Fibroblast of lung (primary cell): ENCODE results near the gene ITSN1. TPM values are rescaled to one million over a fixed set of nuclear protein-coding genes. Genes with fewer than 3 reads are reported as not detected.

ENCODE experiments used
- DNase-seq, 2 donors: peaks; one replicate each; pipeline versions ENCODE4 v3.0.0 to v3.0.0-alpha.2; 2010; ENCODE audit warnings: low read depth in 2 of 2
- H2AFZ ChIP-seq: 2 replicates; pipeline ENCODE4 v1.5.1; 2012; ENCODE audit warnings: low read length, control low read depth, inconsistent platforms
- H3K27ac ChIP-seq: 2 replicates; pipeline ENCODE4 v1.5.1; 2011; ENCODE audit warnings: low read length, control low read depth; ENCODE audit not compliant: insufficient read depth
- H3K27me3 ChIP-seq: 2 replicates; pipeline ENCODE4 v1.5.1; 2011; ENCODE audit warnings: mild to moderate bottlenecking, low read length; ENCODE audit not compliant: control insufficient read depth, insufficient read depth
- H3K36me3 ChIP-seq: 2 replicates; pipeline ENCODE4 v1.5.1; 2011; ENCODE audit warnings: low read length; ENCODE audit not compliant: control insufficient read depth, insufficient read depth
- H3K4me1 ChIP-seq: 2 replicates; pipeline ENCODE4 v1.5.1; 2011; ENCODE audit warnings: low read length; ENCODE audit not compliant: control insufficient read depth, insufficient read depth; ENCODE audit errors: extremely low read depth
- H3K4me2 ChIP-seq: 2 replicates; pipeline ENCODE4 v1.5.1; 2011; ENCODE audit warnings: low read length, control low read depth; ENCODE audit not compliant: insufficient read depth; ENCODE audit errors: extremely low read depth
- H3K4me3 ChIP-seq, 4 experiments: fragments of 200-600 bp in 1 of 4; sonication (generic) in 1 of 4; replicated peaks in 1 of 4; 2 replicates each; pipeline ENCODE4 v1.5.1; 2011 to 2016; ENCODE audit warnings: low read length in 4 of 4, low read depth in 3 of 4, mild to moderate bottlenecking in 3 of 4, control low read depth in 2 of 4, inconsistent platforms in 1 of 4, mixed read lengths in 1 of 4; ENCODE audit not compliant: insufficient read depth in 1 of 4; ENCODE audit errors: control extremely low read depth in 1 of 4
- H3K79me2 ChIP-seq: 2 replicates; pipeline ENCODE4 v1.5.1; 2012; ENCODE audit warnings: mild to moderate bottlenecking, low read length, inconsistent platforms; ENCODE audit not compliant: control insufficient read depth, insufficient read depth
- H3K9ac ChIP-seq: 2 replicates; pipeline ENCODE4 v1.5.1; 2011; ENCODE audit warnings: mild to moderate bottlenecking, low read length, control low read depth; ENCODE audit not compliant: insufficient read depth
- H3K9me3 ChIP-seq: 2 replicates; pipeline ENCODE4 v1.5.1; 2012; ENCODE audit warnings: low read depth, low read length; ENCODE audit not compliant: control insufficient read depth, insufficient read depth
- H4K20me1 ChIP-seq: 2 replicates; pipeline ENCODE4 v1.5.1; 2011; ENCODE audit warnings: low read length; ENCODE audit not compliant: control insufficient read depth, insufficient read depth; ENCODE audit errors: extremely low read depth
- CTCF ChIP-seq, 2 donors: IDR thresholded peaks in 1 of 2; conservative IDR thresholded peaks in 1 of 2; 1 replicate in 1 of 2; 2 replicates in 1 of 2; pipeline ENCODE4 v1.5.1; 2011 to 2012; ENCODE audit warnings: low read length in 2 of 2, control low read depth in 1 of 2, inconsistent platforms in 1 of 2, low read depth in 1 of 2, mild to moderate bottlenecking in 1 of 2
- EZH2 ChIP-seq: IDR thresholded peaks from 2 replicates; pipeline ENCODE4 v1.5.1; 2012; ENCODE audit warnings: low read length, control low read depth, mild to moderate bottlenecking; ENCODE audit errors: missing control alignments
- polyA plus RNA-seq, 2 donors: library from polyadenylated mRNA; depleted of rRNA in 1 of 2; stranded (reverse) in 1 of 2; unstranded in 1 of 2; fragments of >200 nt; gene quantifications; 2 replicates each; pipeline ENCODE4 v1.2.1, GENCODE V29; 2011 to 2012; ENCODE audit warnings: missing spikeins in 1 of 2
- total RNA-seq: library from RNA; depleted of rRNA; stranded (reverse); fragments of >200 nt; gene quantifications from 2 replicates; pipeline ENCODE4 v1.2.1, GENCODE V29; 2014

ITSN1 gene
- total and polyA plus RNA-seq, 2 donors (not counting 1 experiment from before 2014, with no cell fraction given) = 34.7 to 63.1 TPM

- H3K27ac ChIP-seq = no peak overlapping the region
- no peak overlapping the region for H3K4me3 ChIP-seq
- no peaks in the 10 kb centered on the region for H4K20me1 ChIP-seq
- peak overlapping the region; percentile 4 for H3K4me2 ChIP-seq
- no peaks in the 10 kb centered on the region for H3K27me3 ChIP-seq
- no peaks in the 10 kb centered on the region for H3K79me2 ChIP-seq
- no peak overlapping the region for H2AFZ ChIP-seq
- no peak for TF ChIP-seq EZH2
- TF ChIP-seq CTCF (conservative IDR thresholded peaks at IDR 0.05 in 1 of 2, IDR thresholded peaks at IDR 0.05 in 1 of 2; ENCODE audit: low read depth in 1 of 2, low read length in 2 of 2) = no peak
- H3K36me3 ChIP-seq = peaks cover 7% of the 10 kb centered on the region
- H3K9ac ChIP-seq = no peak overlapping the region
- DNase-seq = peak; percentile 67 to 78
- H3K4me1 ChIP-seq = no peaks in the 10 kb centered on the region
- no peaks in the 10 kb centered on the region for H3K9me3 ChIP-seq
Measured at GRCh38 chr21:33825915-33826314, 183.6 kb downstream of the ITSN1 start.

GRCh38 chr21:33828083-33828482, 185.8 kb downstream of the ITSN1 start:
- Histone ChIP-seq H3K4me2 (no peak overlapping the region), H3K9me3 (no peaks in the 10 kb centered on the region), H3K27ac (no peak overlapping the region), H3K4me3 (no peak overlapping the region), H3K27me3 (no peaks in the 10 kb centered on the region), H3K9ac (no peak overlapping the region), H3K79me2 (no peaks in the 10 kb centered on the region), H3K4me1 (no peaks in the 10 kb centered on the region), H2AFZ (no peak overlapping the region), H4K20me1 (no peaks in the 10 kb centered on the region), H3K36me3 (peaks cover 7% of the 10 kb centered on the region)
- TF ChIP-seq EZH2 (no peak), CTCF (conservative IDR thresholded peaks at IDR 0.05 in 1 of 2, IDR thresholded peaks at IDR 0.05 in 1 of 2; ENCODE audit: low read depth in 1 of 2, low read length in 2 of 2) (no peak)
- DNase-seq = no peak

- Histone ChIP-seq H2AFZ (no peak overlapping the region), H3K4me1 (no peaks in the 10 kb centered on the region), H3K27ac (no peak overlapping the region), H4K20me1 (no peaks in the 10 kb centered on the region), H3K27me3 (no peaks in the 10 kb centered on the region), H3K9me3 (no peaks in the 10 kb centered on the region), H3K4me2 (no peak overlapping the region), H3K4me3 (no peak overlapping the region), H3K79me2 (no peaks in the 10 kb centered on the region), H3K36me3 (peaks cover 7% of the 10 kb centered on the region), H3K9ac (no peak overlapping the region)
- DNase-seq = no peak
- TF ChIP-seq CTCF (conservative IDR thresholded peaks at IDR 0.05 in 1 of 2, IDR thresholded peaks at IDR 0.05 in 1 of 2; ENCODE audit: low read depth in 1 of 2, low read length in 2 of 2) (no peak), EZH2 (no peak)
Measured at GRCh38 chr21:33828577-33828976, 186.3 kb downstream of the ITSN1 start.
